Lung (tissue), 12 donors: ENCODE measurements around the gene CDYL. TPM values are rescaled to one million over a fixed set of nuclear protein-coding genes. Genes with fewer than 3 reads are reported as not detected.

ENCODE experiments used
- ATAC-seq: fragments of 200-7000 bp; cut with Tn5 transposase; one replicate; pipeline ENCODE4 v1.9.1; 2020; ENCODE audit warnings: moderate number of reproducible peaks; ENCODE audit not compliant: insufficient read depth, low FRiP score
- DNase-seq, 3 donors: peaks; one replicate each; pipeline ENCODE4 v3.0.0-alpha.2; 2013 to 2017
- H3K27ac ChIP-seq, 2 donors: one replicate each; pipeline ENCODE4 v1.5.1; 2013; ENCODE audit warnings: mild to moderate bottlenecking in 2 of 2, moderate library complexity in 2 of 2, control low read depth in 1 of 2, inconsistent platforms in 1 of 2, low read depth in 1 of 2, low read length in 1 of 2
- H3K27me3 ChIP-seq, 3 donors: one replicate each; pipeline ENCODE4 v1.5.1; 2013; ENCODE audit warnings: low read length in 2 of 3; ENCODE audit not compliant: control insufficient read depth in 3 of 3, insufficient read depth in 3 of 3
- H3K36me3 ChIP-seq, 4 donors: one replicate each; pipeline ENCODE4 v1.5.1; 2013; ENCODE audit warnings: low read length in 4 of 4, mild to moderate bottlenecking in 1 of 4, moderate library complexity in 1 of 4; ENCODE audit not compliant: control insufficient read depth in 4 of 4, insufficient read depth in 4 of 4
- H3K4me1 ChIP-seq, 5 donors: one replicate each; pipeline ENCODE4 v1.5.1; 2013; ENCODE audit warnings: low read length in 5 of 5, mild to moderate bottlenecking in 2 of 5, moderate library complexity in 1 of 5; ENCODE audit not compliant: control insufficient read depth in 5 of 5, insufficient read depth in 5 of 5
- H3K4me3 ChIP-seq: one replicate; pipeline ENCODE4 v1.5.1; 2013; ENCODE audit warnings: mild to moderate bottlenecking, control low read depth, moderate library complexity
- H3K9ac ChIP-seq, 2 donors: one replicate each; pipeline ENCODE4 v1.5.1; 2013; ENCODE audit warnings: low read length in 2 of 2, control low read depth in 1 of 2; ENCODE audit not compliant: insufficient read depth in 1 of 2
- H3K9me3 ChIP-seq, 4 donors: one replicate each; pipeline ENCODE4 v1.5.1; 2013; ENCODE audit warnings: low read length in 3 of 4, mild to moderate bottlenecking in 1 of 4, moderate library complexity in 1 of 4; ENCODE audit not compliant: control insufficient read depth in 4 of 4, insufficient read depth in 3 of 4
- CTCF ChIP-seq: IDR thresholded peaks from 2 replicates; pipeline ENCODE4 v1.5.1; 2012; ENCODE audit warnings: mild to moderate bottlenecking; ENCODE audit errors: control extremely low read depth, extremely low read depth
- WGBS, 2 donors: extraction: QIAGEN DNeasy Blood & Tissue Kit; methylation state at CpG; one replicate each; pipeline ENCODE4 v1.1.7; 2013; 5-methylcytosine and 5-hydroxymethylcytosine counted together
- polyA plus RNA-seq, 2 donors: library from polyadenylated mRNA; stranded (reverse); fragments of 200-250 nt; gene quantifications; one replicate each; pipeline ENCODE4 v1.2.1, GENCODE V29; 2013
- total RNA-seq, 2 donors: library from RNA; depleted of rRNA in 1 of 2; stranded (reverse); fragments of >200 nt in 1 of 2; gene quantifications; one replicate each; pipeline ENCODE4 v1.2.1, GENCODE V29; 2014 to 2021
- donor health status: control.
- donor health status: control.
- donor health status: Bipolar disorder and iron deficiency.
- donor health status: healthy.
- donor health status: DM: yes; HTN: yes; CAD: no.

Gene CDYL
- total and polyA plus RNA-seq, 4 donors: 5.8 to 51.6 (median 20.9) TPM

GRCh38 chr6:4994741-4995140 is 218.5 kb downstream of the CDYL start:
- 94 to 95% methylated on average over 3 of the region's 3 CpGs for WGBS, 2 donors
- peaks cover 3 to 12% (median 6%) of the 10 kb centered on the region in 4 donors for H3K36me3 ChIP-seq
- TF ChIP-seq CTCF: no peak

GRCh38 chr6:4997862-4998261 is 221.7 kb downstream of the CDYL start:
- H3K4me3 ChIP-seq: no peak overlapping the region
- no peaks in the 10 kb centered on the region for H3K9me3 ChIP-seq

More at GRCh38 chr6:4994741-4995140, 218.5 kb downstream of the CDYL start:
- H3K4me1 ChIP-seq: no peaks in the 10 kb centered on the region
- H3K9me3 ChIP-seq: no peaks in the 10 kb centered on the region
- no peaks in the 10 kb centered on the region for H3K27me3 ChIP-seq
- no peak for DNase-seq
- no peak overlapping the region for H3K27ac ChIP-seq
- no peak overlapping the region for H3K9ac ChIP-seq
- ATAC-seq: no peak
- H3K4me3 ChIP-seq: no peak overlapping the region

GRCh38 chr6:4999586-4999985 is 223.4 kb downstream of the CDYL start:
- peaks cover 0 to 6% (median 0%) of the 10 kb centered on the region in 5 donors for H3K4me1 ChIP-seq
- no peak for TF ChIP-seq CTCF
- WGBS, 2 donors: 46 to 93% methylated on average over 2 of the region's 2 CpGs

More at GRCh38 chr6:4997862-4998261, 221.7 kb downstream of the CDYL start:
- Histone ChIP-seq H3K27ac (no peak overlapping the region), H3K9ac (no peak overlapping the region), H3K4me1 (no peaks in the 10 kb centered on the region), H3K36me3 (peaks cover 0 to 14% (median 7%) of the 10 kb centered on the region in 4 donors), H3K27me3 (no peaks in the 10 kb centered on the region)
- DNase-seq: no peak
- no peak for TF ChIP-seq CTCF
- no peak for ATAC-seq
- WGBS, 2 donors: 78 to 86% methylated on average over 6 of the region's 6 CpGs

More at GRCh38 chr6:4999586-4999985, 223.4 kb downstream of the CDYL start:
- no peak overlapping the region for H3K27ac ChIP-seq
- no peak for ATAC-seq
- no peak overlapping the region for H3K4me3 ChIP-seq
- peaks cover 0 to 14% (median 6%) of the 10 kb centered on the region in 4 donors for H3K36me3 ChIP-seq
- no peak overlapping the region for H3K9ac ChIP-seq
- H3K27me3 ChIP-seq: no peaks in the 10 kb centered on the region
- DNase-seq: no peak
- H3K9me3 ChIP-seq: no peaks in the 10 kb centered on the region
